ENCODE data around the gene DGKD.

GRCh38 chr2:233404222-233404621, 49.9 kb downstream of the DGKD start:
- TF ChIP-seq CTCF (IDR thresholded peaks at IDR 0.05; ENCODE audit: insufficient read depth, low read depth, low read length) (peak; percentile 60), EZH2 (IDR thresholded peaks at IDR 0.05; ENCODE audit: insufficient read depth, low read length) (no peak)
